HEK293 (cell line): ENCODE measurements around the gene PIP5K1C.

Experiments
- CTCF ChIA-PET: fragments of 350-600 bp; formaldehyde crosslinking; extraction: SDS; loops from one replicate; lab custom pipeline; 2021; ENCODE audit warnings: antibody characterized with exemption; lab: Yijun Ruan, JAX
- POLR2A ChIA-PET: fragments of 300-600 bp; formaldehyde crosslinking; extraction: SDS; loops from one replicate; lab custom pipeline; 2020; ENCODE audit warnings: antibody characterized with exemption, inconsistent platforms; lab: Yijun Ruan, JAX
- H3K27ac ChIP-seq: fragments of 200-500 bp; sonication (Bioruptor generic); 2 replicates; pipeline ENCODE4 v1.5.1; 2014; ENCODE audit warnings: low read depth, low read length, control low read depth, inconsistent platforms; ENCODE audit errors: extremely low read depth
- H3K36me3 ChIP-seq, 2 experiments: fragments of 200-500 bp in 1 of 2; sonication (Bioruptor generic) in 1 of 2; 1 replicate in 1 of 2; 2 replicates in 1 of 2; pipeline ENCODE4 v1.5.1; 2014 to 2017; ENCODE audit warnings: inconsistent platforms in 2 of 2, low read length in 2 of 2; ENCODE audit not compliant: control insufficient read depth in 2 of 2, insufficient read depth in 1 of 2
- H3K4me1 ChIP-seq: fragments of 200-500 bp; sonication (Bioruptor generic); 2 replicates; pipeline ENCODE4 v1.5.1; 2014; ENCODE audit warnings: mild to moderate bottlenecking, low read length, inconsistent platforms; ENCODE audit not compliant: control insufficient read depth, insufficient read depth
- H3K4me3 ChIP-seq: 2 replicates; pipeline ENCODE4 v1.5.1; 2011; ENCODE audit warnings: low read depth, mild to moderate bottlenecking, control low read depth, low read length, moderate library complexity
- H3K9me3 ChIP-seq: fragments of 200-500 bp; sonication (Bioruptor generic); 2 replicates; pipeline ENCODE4 v1.5.1; 2014; ENCODE audit warnings: low read depth, low read length, inconsistent platforms; ENCODE audit not compliant: control insufficient read depth, insufficient read depth
- EGR2 ChIP-seq: fragments of 450-650 bp; formaldehyde crosslinking; IDR thresholded peaks from 2 replicates; pipeline ENCODE4 v1.5.1; 2016; ENCODE audit warnings: low read depth, missing biosample characterization, missing genetic modification characterization
- SALL2 ChIP-seq: fragments of 450-650 bp; formaldehyde crosslinking; IDR thresholded peaks from 2 replicates; pipeline ENCODE4 v1.5.0; 2017; ENCODE audit warnings: missing biosample characterization, mild to moderate bottlenecking, missing genetic modification characterization, borderline replicate concordance
- SCRT1 ChIP-seq: fragments of 450-650 bp; formaldehyde crosslinking; IDR thresholded peaks from 2 replicates; pipeline ENCODE4 v1.5.1; 2016; ENCODE audit warnings: missing biosample characterization, missing genetic modification characterization, borderline replicate concordance
- ZBTB20 ChIP-seq: fragments of 450-650 bp; formaldehyde crosslinking; IDR thresholded peaks from 2 replicates; pipeline ENCODE4 v1.5.1; 2016; ENCODE audit warnings: missing biosample characterization, missing genetic modification characterization
- ZBTB7A ChIP-seq: fragments of 450-650 bp; formaldehyde crosslinking; IDR thresholded peaks from 2 replicates; pipeline ENCODE4 v1.5.1; 2016; ENCODE audit warnings: low read depth, missing biosample characterization, missing genetic modification characterization
- ZFHX2 ChIP-seq: fragments of 450-650 bp; formaldehyde crosslinking; conservative IDR thresholded peaks from 2 replicates; pipeline ENCODE4 v1.5.1; 2016; ENCODE audit warnings: missing biosample characterization, missing genetic modification characterization
- ZIC2 ChIP-seq: fragments of 450-650 bp; formaldehyde crosslinking; IDR thresholded peaks from 2 replicates; pipeline ENCODE4 v1.5.1; 2016; ENCODE audit warnings: missing biosample characterization, missing genetic modification characterization
- ZNF157 ChIP-seq: fragments of 450-650 bp; formaldehyde crosslinking; IDR thresholded peaks from 2 replicates; pipeline ENCODE4 v1.5.1; 2016; ENCODE audit warnings: missing biosample characterization, missing genetic modification characterization
- ZNF394 ChIP-seq: fragments of 450-650 bp; formaldehyde crosslinking; IDR thresholded peaks from 2 replicates; pipeline ENCODE4 v1.5.1; 2016; ENCODE audit warnings: missing biosample characterization, missing genetic modification characterization, mild to moderate bottlenecking, moderate library complexity, borderline replicate concordance
- ZNF521 ChIP-seq: fragments of 450-650 bp; formaldehyde crosslinking; IDR thresholded peaks from 2 replicates; pipeline ENCODE4 v1.5.1; 2017; ENCODE audit warnings: missing biosample characterization, mild to moderate bottlenecking, missing genetic modification characterization
- ZNF544 ChIP-seq: fragments of 450-650 bp; formaldehyde crosslinking; IDR thresholded peaks from 2 replicates; pipeline ENCODE4 v1.5.0; 2017; ENCODE audit warnings: missing biosample characterization, missing genetic modification characterization
- ZNF654 ChIP-seq: fragments of 450-650 bp; formaldehyde crosslinking; IDR thresholded peaks from 2 replicates; pipeline ENCODE4 v1.5.1; 2016; ENCODE audit warnings: low read depth, missing biosample characterization, missing genetic modification characterization
- TF ChIP-seq, protein P1 (sequence below): fragments of 450-650 bp; formaldehyde crosslinking; IDR thresholded peaks from 2 replicates; pipeline ENCODE4 v1.5.1; 2016; ENCODE audit warnings: missing biosample characterization, missing genetic modification characterization, borderline replicate concordance
- TF ChIP-seq, protein P2 (sequence below): fragments of 450-650 bp; formaldehyde crosslinking; IDR thresholded peaks from 2 replicates; pipeline ENCODE4 v1.5.1; 2016; ENCODE audit warnings: missing biosample characterization, missing genetic modification characterization
- TF ChIP-seq, protein P3 (sequence below): fragments of 450-650 bp; formaldehyde crosslinking; IDR thresholded peaks from 2 replicates; pipeline ENCODE4 v1.5.1; 2017; ENCODE audit warnings: missing biosample characterization, missing genetic modification characterization
- TF ChIP-seq, protein P4 (sequence below): fragments of 450-650 bp; formaldehyde crosslinking; IDR thresholded peaks from 2 replicates; pipeline ENCODE4 v1.5.1; 2016; ENCODE audit warnings: missing biosample characterization, missing genetic modification characterization, low read depth
- TF ChIP-seq, protein P5 (sequence below): fragments of 450-650 bp; formaldehyde crosslinking; IDR thresholded peaks from 2 replicates; pipeline ENCODE4 v1.5.1; 2016; ENCODE audit warnings: missing biosample characterization, missing genetic modification characterization, borderline replicate concordance

PIP5K1C gene

DNA sequence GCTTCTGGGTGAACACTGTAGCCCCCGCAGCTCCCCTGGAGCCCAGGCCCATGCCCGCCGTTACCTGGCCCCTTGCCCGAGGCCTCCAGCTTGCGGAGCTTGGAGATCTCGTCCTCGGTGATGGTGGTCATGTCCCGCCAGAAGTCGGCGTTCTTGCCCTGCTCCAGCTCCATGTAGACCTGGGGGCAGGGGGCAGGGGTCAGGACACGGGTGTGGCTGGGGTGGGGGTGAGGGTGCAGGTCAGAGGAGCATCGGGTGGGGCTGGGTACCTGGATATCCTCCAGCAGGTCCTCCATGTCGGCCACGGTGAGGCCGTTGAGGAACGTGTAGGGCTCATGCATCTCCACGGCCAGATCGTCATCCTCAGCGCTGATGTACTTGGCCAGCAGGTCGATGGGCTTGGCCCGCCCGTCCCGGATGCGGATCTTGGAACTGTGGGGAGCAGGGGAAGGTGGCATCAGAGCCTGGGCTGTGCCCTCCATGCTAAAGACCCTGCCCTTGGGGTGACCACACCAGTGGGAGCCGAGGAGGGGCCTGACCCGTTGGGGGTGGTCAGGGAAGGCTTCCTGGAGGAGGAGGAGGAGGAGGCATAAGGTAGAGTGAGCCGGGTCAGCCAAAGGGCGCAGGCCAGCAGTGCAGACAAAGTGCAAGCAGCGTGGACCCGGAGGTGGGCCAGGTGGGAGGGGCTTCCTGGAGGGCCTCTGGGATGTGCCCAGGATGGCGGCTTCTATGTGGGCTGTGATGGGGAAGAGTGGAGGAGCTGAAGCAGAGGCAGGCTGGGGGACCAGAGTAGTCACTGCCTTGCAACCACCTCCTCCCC, 81.2 kb downstream of the PIP5K1C start:
- ChIA-PET CTCF (interaction anchor here (0.6 to 1.2 kb wide), 7 partner anchors 11 to 319 kb away, joined by 3 to 6 read pairs (median 4); partner anchors contain the start of gene GIPC3), POLR2A (interaction anchor here (0.6 kb wide), 1 partner anchor 28 kb away, joined by 4 read pairs; no protein-coding TSS in a partner anchor)
- TF ChIP-seq EGR2 (peak; percentile 55), ZNF157 (tag by site-specific recombination) (no peak), ZFHX2 (tag by site-specific recombination) (peak; percentile 64), ZNF521 (tag by site-specific recombination) (no peak), ZBTB7A (tag by site-specific recombination) (no peak), SCRT1 (no peak)
- TF ChIP-seq, protein P1, sequence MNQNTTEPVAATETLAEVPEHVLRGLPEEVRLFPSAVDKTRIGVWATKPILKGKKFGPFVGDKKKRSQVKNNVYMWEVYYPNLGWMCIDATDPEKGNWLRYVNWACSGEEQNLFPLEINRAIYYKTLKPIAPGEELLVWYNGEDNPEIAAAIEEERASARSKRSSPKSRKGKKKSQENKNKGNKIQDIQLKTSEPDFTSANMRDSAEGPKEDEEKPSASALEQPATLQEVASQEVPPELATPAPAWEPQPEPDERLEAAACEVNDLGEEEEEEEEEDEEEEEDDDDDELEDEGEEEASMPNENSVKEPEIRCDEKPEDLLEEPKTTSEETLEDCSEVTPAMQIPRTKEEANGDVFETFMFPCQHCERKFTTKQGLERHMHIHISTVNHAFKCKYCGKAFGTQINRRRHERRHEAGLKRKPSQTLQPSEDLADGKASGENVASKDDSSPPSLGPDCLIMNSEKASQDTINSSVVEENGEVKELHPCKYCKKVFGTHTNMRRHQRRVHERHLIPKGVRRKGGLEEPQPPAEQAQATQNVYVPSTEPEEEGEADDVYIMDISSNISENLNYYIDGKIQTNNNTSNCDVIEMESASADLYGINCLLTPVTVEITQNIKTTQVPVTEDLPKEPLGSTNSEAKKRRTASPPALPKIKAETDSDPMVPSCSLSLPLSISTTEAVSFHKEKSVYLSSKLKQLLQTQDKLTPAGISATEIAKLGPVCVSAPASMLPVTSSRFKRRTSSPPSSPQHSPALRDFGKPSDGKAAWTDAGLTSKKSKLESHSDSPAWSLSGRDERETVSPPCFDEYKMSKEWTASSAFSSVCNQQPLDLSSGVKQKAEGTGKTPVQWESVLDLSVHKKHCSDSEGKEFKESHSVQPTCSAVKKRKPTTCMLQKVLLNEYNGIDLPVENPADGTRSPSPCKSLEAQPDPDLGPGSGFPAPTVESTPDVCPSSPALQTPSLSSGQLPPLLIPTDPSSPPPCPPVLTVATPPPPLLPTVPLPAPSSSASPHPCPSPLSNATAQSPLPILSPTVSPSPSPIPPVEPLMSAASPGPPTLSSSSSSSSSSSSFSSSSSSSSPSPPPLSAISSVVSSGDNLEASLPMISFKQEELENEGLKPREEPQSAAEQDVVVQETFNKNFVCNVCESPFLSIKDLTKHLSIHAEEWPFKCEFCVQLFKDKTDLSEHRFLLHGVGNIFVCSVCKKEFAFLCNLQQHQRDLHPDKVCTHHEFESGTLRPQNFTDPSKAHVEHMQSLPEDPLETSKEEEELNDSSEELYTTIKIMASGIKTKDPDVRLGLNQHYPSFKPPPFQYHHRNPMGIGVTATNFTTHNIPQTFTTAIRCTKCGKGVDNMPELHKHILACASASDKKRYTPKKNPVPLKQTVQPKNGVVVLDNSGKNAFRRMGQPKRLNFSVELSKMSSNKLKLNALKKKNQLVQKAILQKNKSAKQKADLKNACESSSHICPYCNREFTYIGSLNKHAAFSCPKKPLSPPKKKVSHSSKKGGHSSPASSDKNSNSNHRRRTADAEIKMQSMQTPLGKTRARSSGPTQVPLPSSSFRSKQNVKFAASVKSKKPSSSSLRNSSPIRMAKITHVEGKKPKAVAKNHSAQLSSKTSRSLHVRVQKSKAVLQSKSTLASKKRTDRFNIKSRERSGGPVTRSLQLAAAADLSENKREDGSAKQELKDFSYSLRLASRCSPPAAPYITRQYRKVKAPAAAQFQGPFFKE (tag by site-specific recombination), result no peak
- TF ChIP-seq, protein P2, sequence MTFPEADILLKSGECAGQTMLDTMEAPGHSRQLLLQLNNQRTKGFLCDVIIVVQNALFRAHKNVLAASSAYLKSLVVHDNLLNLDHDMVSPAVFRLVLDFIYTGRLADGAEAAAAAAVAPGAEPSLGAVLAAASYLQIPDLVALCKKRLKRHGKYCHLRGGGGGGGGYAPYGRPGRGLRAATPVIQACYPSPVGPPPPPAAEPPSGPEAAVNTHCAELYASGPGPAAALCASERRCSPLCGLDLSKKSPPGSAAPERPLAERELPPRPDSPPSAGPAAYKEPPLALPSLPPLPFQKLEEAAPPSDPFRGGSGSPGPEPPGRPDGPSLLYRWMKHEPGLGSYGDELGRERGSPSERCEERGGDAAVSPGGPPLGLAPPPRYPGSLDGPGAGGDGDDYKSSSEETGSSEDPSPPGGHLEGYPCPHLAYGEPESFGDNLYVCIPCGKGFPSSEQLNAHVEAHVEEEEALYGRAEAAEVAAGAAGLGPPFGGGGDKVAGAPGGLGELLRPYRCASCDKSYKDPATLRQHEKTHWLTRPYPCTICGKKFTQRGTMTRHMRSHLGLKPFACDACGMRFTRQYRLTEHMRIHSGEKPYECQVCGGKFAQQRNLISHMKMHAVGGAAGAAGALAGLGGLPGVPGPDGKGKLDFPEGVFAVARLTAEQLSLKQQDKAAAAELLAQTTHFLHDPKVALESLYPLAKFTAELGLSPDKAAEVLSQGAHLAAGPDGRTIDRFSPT (tag by site-specific recombination), result no peak
- TF ChIP-seq, protein P3, sequence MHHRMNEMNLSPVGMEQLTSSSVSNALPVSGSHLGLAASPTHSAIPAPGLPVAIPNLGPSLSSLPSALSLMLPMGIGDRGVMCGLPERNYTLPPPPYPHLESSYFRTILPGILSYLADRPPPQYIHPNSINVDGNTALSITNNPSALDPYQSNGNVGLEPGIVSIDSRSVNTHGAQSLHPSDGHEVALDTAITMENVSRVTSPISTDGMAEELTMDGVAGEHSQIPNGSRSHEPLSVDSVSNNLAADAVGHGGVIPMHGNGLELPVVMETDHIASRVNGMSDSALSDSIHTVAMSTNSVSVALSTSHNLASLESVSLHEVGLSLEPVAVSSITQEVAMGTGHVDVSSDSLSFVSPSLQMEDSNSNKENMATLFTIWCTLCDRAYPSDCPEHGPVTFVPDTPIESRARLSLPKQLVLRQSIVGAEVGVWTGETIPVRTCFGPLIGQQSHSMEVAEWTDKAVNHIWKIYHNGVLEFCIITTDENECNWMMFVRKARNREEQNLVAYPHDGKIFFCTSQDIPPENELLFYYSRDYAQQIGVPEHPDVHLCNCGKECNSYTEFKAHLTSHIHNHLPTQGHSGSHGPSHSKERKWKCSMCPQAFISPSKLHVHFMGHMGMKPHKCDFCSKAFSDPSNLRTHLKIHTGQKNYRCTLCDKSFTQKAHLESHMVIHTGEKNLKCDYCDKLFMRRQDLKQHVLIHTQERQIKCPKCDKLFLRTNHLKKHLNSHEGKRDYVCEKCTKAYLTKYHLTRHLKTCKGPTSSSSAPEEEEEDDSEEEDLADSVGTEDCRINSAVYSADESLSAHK (tag by site-specific recombination), result no peak
- no peaks in the 10 kb centered on the region for H3K9me3 ChIP-seq
- peaks cover 2% of the 10 kb centered on the region; the same call in 1 of the 2 replicates for H3K4me1 ChIP-seq
- peaks cover 0 to 35% of the 10 kb centered on the region in 2 experiments; a peak in 2 of 3 replicates for H3K36me3 ChIP-seq
- H3K4me3 ChIP-seq, result no peak overlapping the region
- H3K27ac ChIP-seq, result no peak overlapping the region

DNA sequence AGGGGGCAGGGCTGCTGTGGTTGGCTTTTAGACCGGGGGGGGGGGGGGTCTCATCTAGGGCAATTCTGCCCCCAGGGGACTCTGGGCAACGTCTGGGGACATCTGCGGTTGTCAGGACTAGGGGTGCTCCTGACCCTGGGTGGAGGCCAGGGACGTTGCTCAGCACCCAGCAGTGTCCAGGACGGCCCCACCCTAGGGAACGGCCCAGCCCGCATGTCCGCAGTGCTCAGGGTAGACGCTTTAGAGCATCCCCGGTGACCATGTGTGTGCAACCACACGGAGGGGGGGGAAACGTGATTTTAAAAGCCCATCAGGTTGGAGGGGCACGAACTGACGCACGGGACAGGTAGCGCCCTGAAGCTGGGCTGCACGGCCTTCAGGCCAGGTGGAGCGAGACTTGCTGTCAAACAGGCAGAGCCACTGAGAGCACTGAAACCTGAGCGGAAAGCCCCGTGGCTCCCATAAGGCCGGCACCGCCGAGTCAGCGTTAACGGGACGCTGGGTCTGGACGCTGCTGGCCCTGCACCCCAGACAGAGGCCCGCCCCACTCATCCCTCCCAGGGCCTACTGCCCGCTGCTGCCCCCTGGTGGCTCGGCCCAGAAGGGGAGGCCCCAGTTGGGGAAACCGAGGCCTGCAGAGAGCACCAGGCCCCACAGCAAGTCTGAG, 82.0 kb downstream of the PIP5K1C start:
- H3K27ac ChIP-seq, result no peak overlapping the region
- H3K9me3 ChIP-seq, result no peaks in the 10 kb centered on the region
- H3K4me3 ChIP-seq, result no peak overlapping the region
- H3K36me3 ChIP-seq, result peaks cover 0 to 37% of the 10 kb centered on the region in 2 experiments; a peak in 2 of 3 replicates
- ChIA-PET POLR2A (interaction anchor here (0.6 kb wide), 1 partner anchor 28 kb away, joined by 4 read pairs; no protein-coding TSS in a partner anchor), CTCF (interaction anchor here (0.6 to 1.1 kb wide), 5 partner anchors 10 to 319 kb away, joined by 3 to 6 read pairs (median 3); no protein-coding TSS in a partner anchor)
- peaks cover 2% of the 10 kb centered on the region; the same call in 1 of the 2 replicates for H3K4me1 ChIP-seq
- TF ChIP-seq ZNF654 (tag by site-specific recombination), result peak; percentile 31; the same call in 1 of the 2 replicates
- TF ChIP-seq ZFHX2 (tag by site-specific recombination), result no peak
- TF ChIP-seq ZBTB20, result no peak
- TF ChIP-seq, protein P4, sequence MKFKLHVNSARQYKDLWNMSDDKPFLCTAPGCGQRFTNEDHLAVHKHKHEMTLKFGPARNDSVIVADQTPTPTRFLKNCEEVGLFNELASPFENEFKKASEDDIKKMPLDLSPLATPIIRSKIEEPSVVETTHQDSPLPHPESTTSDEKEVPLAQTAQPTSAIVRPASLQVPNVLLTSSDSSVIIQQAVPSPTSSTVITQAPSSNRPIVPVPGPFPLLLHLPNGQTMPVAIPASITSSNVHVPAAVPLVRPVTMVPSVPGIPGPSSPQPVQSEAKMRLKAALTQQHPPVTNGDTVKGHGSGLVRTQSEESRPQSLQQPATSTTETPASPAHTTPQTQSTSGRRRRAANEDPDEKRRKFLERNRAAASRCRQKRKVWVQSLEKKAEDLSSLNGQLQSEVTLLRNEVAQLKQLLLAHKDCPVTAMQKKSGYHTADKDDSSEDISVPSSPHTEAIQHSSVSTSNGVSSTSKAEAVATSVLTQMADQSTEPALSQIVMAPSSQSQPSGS (tag by site-specific recombination), result no peak
- TF ChIP-seq ZNF544 (tag by site-specific recombination), result no peak
- no peak for TF ChIP-seq ZNF394
- TF ChIP-seq, protein P5, sequence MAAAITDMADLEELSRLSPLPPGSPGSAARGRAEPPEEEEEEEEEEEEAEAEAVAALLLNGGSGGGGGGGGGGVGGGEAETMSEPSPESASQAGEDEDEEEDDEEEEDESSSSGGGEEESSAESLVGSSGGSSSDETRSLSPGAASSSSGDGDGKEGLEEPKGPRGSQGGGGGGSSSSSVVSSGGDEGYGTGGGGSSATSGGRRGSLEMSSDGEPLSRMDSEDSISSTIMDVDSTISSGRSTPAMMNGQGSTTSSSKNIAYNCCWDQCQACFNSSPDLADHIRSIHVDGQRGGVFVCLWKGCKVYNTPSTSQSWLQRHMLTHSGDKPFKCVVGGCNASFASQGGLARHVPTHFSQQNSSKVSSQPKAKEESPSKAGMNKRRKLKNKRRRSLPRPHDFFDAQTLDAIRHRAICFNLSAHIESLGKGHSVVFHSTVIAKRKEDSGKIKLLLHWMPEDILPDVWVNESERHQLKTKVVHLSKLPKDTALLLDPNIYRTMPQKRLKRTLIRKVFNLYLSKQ (tag by site-specific recombination), result no peak
- TF ChIP-seq ZIC2 (tag by site-specific recombination), result no peak
- no peak for TF ChIP-seq SALL2 (tag by site-specific recombination)
